Kidney (tissue), 14 donors: Measurements from ENCODE around the gene HORMAD1. TPM values are rescaled to one million over a fixed set of nuclear protein-coding genes. Genes with fewer than 3 reads are reported as not detected.
A peak's percentile ranks its signal among the peaks of the same experiment; 100 is the strongest.

Experiments
- DNase-seq, 5 donors: peaks; one replicate each; pipeline ENCODE4 v3.0.0-alpha.2; 2013 to 2020
- FAIRE-seq: peaks from 2 replicates; lab custom pipeline; 2012; peaks lifted over from hg19 to GRCh38; lab: Jason Lieb, UNC
- H3K27ac ChIP-seq, 2 donors: one replicate each; pipeline ENCODE4 v1.7.0; 2013; ENCODE audit warnings: low read depth in 2 of 2, low read length in 2 of 2, inconsistent platforms in 1 of 2
- H3K27me3 ChIP-seq: one replicate; pipeline ENCODE4 v1.7.1; 2013; ENCODE audit warnings: low read length, inconsistent platforms; ENCODE audit not compliant: control insufficient read depth, insufficient read depth
- H3K36me3 ChIP-seq, 3 donors: one replicate each; pipeline versions ENCODE4 v1.7.0 to v1.7.1; 2013; ENCODE audit warnings: low read length in 3 of 3, control low read depth in 1 of 3, inconsistent platforms in 1 of 3; ENCODE audit not compliant: insufficient read depth in 3 of 3, control insufficient read depth in 2 of 3
- H3K4me1 ChIP-seq, 3 donors: one replicate each; pipeline versions ENCODE4 v1.7.0 to v1.7.1; 2013; ENCODE audit warnings: low read length in 3 of 3, inconsistent platforms in 1 of 3, low read depth in 1 of 3; ENCODE audit not compliant: control insufficient read depth in 2 of 3, insufficient read depth in 2 of 3
- H3K4me3 ChIP-seq, 3 donors: one replicate each; pipeline versions ENCODE4 v1.7.0 to v1.8.1; 2013; ENCODE audit warnings: low read length in 3 of 3, control low read depth in 1 of 3, inconsistent platforms in 1 of 3
- H3K9ac ChIP-seq, 3 donors: one replicate each; pipeline versions ENCODE4 v1.7.0 to v1.7.1; 2013; ENCODE audit warnings: low read length in 3 of 3, control low read depth in 1 of 3, inconsistent platforms in 1 of 3
- H3K9me3 ChIP-seq, 3 donors: one replicate each; pipeline versions ENCODE4 v1.7.0 to v1.7.1; 2013; ENCODE audit warnings: low read length in 3 of 3, control low read depth in 1 of 3, inconsistent platforms in 1 of 3; ENCODE audit not compliant: control insufficient read depth in 2 of 3, insufficient read depth in 1 of 3
- intact Hi-C: fragments of 100-400 bp; cut with DNase I; formaldehyde crosslinking; loops from one replicate; pipeline ENCODE4 v1.11.1; 2022
- polyA plus RNA-seq: library from polyadenylated mRNA; stranded (reverse); fragments of 350-450 nt; fragmentation: Illumina TruSeq; extraction: RNeasy Lipid Tissue Mini Kit (QIAGEN cat#74804); gene quantifications from one replicate; pipeline ENCODE4 v1.2.3, GENCODE V29; 2014; ENCODE audit warnings: low read depth, low replicate concordance; ENCODE audit not compliant: insufficient read depth
- total RNA-seq: library from RNA; stranded (reverse); fragmentation: NEBNext Ultra II Directional; extraction: Animal tissue kit (Norgen Biotek cat#: 25700); gene quantifications from one replicate; pipeline ENCODE4 v1.2.1, GENCODE V29; 2021
- TF ChIP-seq, protein P1 (sequence below): IDR thresholded peaks from 3 replicates; pipeline ENCODE4 v1.5.1; 2012; ENCODE audit warnings: mild to moderate bottlenecking, moderate library complexity, borderline replicate concordance; ENCODE audit not compliant: insufficient read depth; ENCODE audit errors: extremely low read depth
- donor health status: control.
- donor health status: control.
- donor health status: control.
- donor health status: control.
- donor health status: control.
- donor health status: DM: yes; HTN: yes; CAD: no.
- donor health status: Normal renal cell carcinoma (clear cell type).

HORMAD1 gene
- total and polyA plus RNA-seq, 2 donors from 2014 or later: 0.13 TPM; not detected in 1

DNA sequence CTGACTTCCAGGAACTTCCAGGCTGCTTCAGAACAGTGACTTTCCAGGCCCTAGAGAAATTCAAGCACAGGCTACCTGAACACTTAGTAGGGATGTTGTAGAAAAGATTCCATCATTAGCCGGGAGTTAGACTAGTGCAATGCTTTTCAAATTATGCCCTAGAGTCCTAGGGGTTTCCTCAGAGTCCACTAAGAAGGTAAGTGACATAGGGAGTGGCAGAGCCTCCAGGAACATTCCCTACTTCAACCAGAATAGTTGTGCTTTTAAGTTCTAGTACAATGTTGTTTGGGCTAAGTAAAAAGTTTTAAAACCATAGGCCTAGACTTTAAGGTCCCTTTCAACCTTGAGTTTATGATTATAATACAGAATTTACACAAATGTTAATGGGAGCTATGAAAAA is 14.6 kb downstream of the HORMAD1 start:
- no peak overlapping the region for H3K4me3 ChIP-seq
- no peak for FAIRE-seq

DNA sequence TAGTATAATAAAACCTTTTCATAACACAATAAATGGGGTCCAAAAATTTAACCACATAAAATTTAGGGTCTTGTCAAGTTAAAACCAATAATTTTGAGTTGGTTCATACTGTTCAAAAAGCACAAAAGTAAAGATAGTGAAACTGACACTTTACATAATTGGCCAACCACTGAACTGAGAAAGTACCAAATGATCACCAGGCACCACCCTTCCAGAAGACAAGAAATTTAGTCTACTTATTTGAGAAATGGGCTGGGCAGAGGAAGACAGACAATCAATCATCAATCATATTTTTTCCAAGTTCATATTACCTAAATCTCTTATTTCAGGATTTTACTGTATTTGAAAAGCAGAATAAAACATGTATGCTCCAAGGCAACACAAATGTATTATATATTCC is 17.3 kb downstream of the HORMAD1 start:
- Histone ChIP-seq H3K27me3 (no peaks in the 10 kb centered on the region), H3K9ac (no peak overlapping the region), H3K9me3 (no peaks in the 10 kb centered on the region), H3K27ac (no peak overlapping the region), H3K4me1 (no peaks in the 10 kb centered on the region), H3K4me3 (no peak overlapping the region), H3K36me3 (no peaks in the 10 kb centered on the region)
- TF ChIP-seq, protein P1, sequence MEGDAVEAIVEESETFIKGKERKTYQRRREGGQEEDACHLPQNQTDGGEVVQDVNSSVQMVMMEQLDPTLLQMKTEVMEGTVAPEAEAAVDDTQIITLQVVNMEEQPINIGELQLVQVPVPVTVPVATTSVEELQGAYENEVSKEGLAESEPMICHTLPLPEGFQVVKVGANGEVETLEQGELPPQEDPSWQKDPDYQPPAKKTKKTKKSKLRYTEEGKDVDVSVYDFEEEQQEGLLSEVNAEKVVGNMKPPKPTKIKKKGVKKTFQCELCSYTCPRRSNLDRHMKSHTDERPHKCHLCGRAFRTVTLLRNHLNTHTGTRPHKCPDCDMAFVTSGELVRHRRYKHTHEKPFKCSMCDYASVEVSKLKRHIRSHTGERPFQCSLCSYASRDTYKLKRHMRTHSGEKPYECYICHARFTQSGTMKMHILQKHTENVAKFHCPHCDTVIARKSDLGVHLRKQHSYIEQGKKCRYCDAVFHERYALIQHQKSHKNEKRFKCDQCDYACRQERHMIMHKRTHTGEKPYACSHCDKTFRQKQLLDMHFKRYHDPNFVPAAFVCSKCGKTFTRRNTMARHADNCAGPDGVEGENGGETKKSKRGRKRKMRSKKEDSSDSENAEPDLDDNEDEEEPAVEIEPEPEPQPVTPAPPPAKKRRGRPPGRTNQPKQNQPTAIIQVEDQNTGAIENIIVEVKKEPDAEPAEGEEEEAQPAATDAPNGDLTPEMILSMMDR: no peak
- intact Hi-C loops: no loop called here
- no peak for FAIRE-seq
- no peak for DNase-seq

More for the DNA sequence above, 14.6 kb downstream of the HORMAD1 start:
- Histone ChIP-seq H3K27me3 (no peaks in the 10 kb centered on the region), H3K9me3 (no peaks in the 10 kb centered on the region), H3K4me1 (no peaks in the 10 kb centered on the region), H3K27ac (no peak overlapping the region), H3K36me3 (no peaks in the 10 kb centered on the region), H3K9ac (no peak overlapping the region)
- TF ChIP-seq, protein P1: no peak
- DNase-seq: no peak
- intact Hi-C loops: no loop called here

DNA sequence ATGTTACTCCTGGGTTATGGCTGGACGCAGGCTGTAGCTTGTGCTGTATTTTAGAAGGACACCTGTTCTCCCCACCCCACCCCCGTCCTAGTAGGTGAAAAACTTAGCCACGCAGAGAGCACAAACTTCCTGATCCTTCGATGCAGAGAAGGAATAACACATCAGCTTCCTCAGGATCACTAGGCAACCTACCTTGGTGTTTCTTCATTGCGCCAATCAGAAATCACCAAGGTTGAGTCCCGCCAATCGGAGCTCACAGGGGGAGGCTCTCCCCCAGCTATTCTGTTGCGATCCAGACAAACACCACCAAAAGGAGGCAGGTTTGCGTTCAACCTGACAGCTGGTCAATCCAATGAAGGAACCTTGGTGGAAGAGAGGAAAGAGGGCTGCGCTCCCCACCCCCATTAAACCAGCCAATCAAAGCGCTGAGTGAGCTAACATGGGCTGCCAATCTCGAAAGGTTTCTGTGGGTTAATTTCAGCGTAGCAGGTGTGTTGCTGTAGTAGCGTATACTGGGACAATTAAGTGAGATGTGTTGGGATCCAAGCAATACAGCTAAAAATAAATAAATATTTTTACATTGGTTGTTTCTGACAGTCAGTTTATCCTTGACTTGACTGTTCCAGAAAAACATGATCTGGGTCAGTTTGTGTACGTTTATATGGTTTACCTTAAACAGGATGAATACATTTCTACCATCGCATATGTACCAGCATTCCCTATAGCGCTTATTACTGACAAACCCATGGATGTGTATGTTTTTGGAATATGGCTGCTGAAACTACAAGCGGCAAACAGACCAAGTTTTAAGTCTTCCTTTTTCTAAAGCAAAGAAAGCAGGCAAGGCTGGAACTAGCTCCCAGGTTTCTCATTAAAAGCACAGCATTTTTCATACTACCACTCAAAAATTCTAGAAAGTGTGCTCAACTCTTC is 23.4 kb downstream of the HORMAD1 start, which contains the start of gene GOLPH3L:
Gene GOLPH3L (minus strand): TSS at position 160 of the 933 bp plus-strand sequence. CDS start 2,316 bp downstream, outside the sequence.
- peak; percentile 95 to 99 (median 98) for DNase-seq
- Histone ChIP-seq H3K4me1 (peaks cover 0 to 3% (median 0%) of the 10 kb centered on the region in 3 donors), H3K9ac (peak within 1 kb of the TSS; percentile 63 to 98 (median 75)), H3K4me3 (peak within 1 kb of the TSS; percentile 96 to 100 (median 97)), H3K27ac (peak within 1 kb of the TSS in 1 of 2 donors; percentile 69), H3K36me3 (peaks cover 2 to 12% (median 3%) of the 10 kb centered on the region in 3 donors), H3K9me3 (no peaks in the 10 kb centered on the region), H3K27me3 (no peaks in the 10 kb centered on the region)
- intact Hi-C loops: no loop called here
- peak; percentile 99 for FAIRE-seq
- TF ChIP-seq, protein P1: no peak
